Gastroesophageal sphincter (tissue), 4 donors: ENCODE results near the gene MOB3A. TPM values are rescaled to one million over a fixed set of nuclear protein-coding genes. Genes with fewer than 3 reads are reported as not detected.
"Not testable (repeated sequence)": the region's sequence is repeated elsewhere in the genome, so short reads cannot be mapped to it uniquely, and the experiment has no call there.

Experiments used
- ATAC-seq: fragments of 150-250 bp; one replicate; pipeline ENCODE4 v1.9.1; 2016; ENCODE audit warnings: mild to moderate bottlenecking, moderate library complexity
- H3K27ac ChIP-seq, 4 donors: fragments of 200-600 bp; sonication (generic) in 3 of 4; 1 replicate in 3 of 4; 2 replicates in 1 of 4; pipeline ENCODE4 v1.5.1; 2016 to 2019
- H3K27me3 ChIP-seq: fragments of 200-600 bp; sonication (generic); one replicate; pipeline ENCODE4 v1.5.1; 2019
- H3K36me3 ChIP-seq, 2 donors: fragments of 200-600 bp; sonication (generic); one replicate each; pipeline ENCODE4 v1.5.1; 2019; ENCODE audit warnings: control low read depth in 1 of 2
- H3K4me1 ChIP-seq, 3 donors: fragments of 200-600 bp; sonication (generic); 1 replicate in 2 of 3; 2 replicates in 1 of 3; pipeline ENCODE4 v1.5.1; 2016 to 2019; ENCODE audit warnings: control low read depth in 2 of 3
- H3K4me3 ChIP-seq, 2 donors: fragments of 200-600 bp; sonication (generic); one replicate each; pipeline ENCODE4 v1.5.1; 2019; ENCODE audit warnings: mild to moderate bottlenecking in 1 of 2, moderate library complexity in 1 of 2
- H3K9me3 ChIP-seq, 3 donors: fragments of 200-600 bp; sonication (generic); one replicate each; pipeline ENCODE4 v1.5.1; 2017 to 2019; ENCODE audit warnings: control low read depth in 2 of 3
- EP300 ChIP-seq: sonication (generic); formaldehyde crosslinking; IDR thresholded peaks from one replicate; pipeline ENCODE4 v1.6.1; 2017; ENCODE audit warnings: antibody characterized with exemption, mild to moderate bottlenecking
- POLR2A ChIP-seq, 2 donors: fragments of 450-650 bp; IDR thresholded peaks; one replicate each; pipeline ENCODE4 v1.6.1; 2017; ENCODE audit warnings: antibody characterized with exemption in 2 of 2, mild to moderate bottlenecking in 2 of 2, moderate library complexity in 1 of 2
- POLR2AphosphoS5 ChIP-seq: sonication (generic); formaldehyde crosslinking; IDR thresholded peaks from one replicate; pipeline ENCODE4 v1.6.1; 2017; ENCODE audit warnings: antibody characterized with exemption
- WGBS, 2 donors: methylation state at CpG; one replicate each; pipeline ENCODE4 v1.1.5; 2018; ENCODE audit warnings: low coverage in 1 of 2; 5-methylcytosine and 5-hydroxymethylcytosine counted together
- total RNA-seq, 4 donors: library from RNA; depleted of rRNA; stranded (reverse); fragments of >200 nt; gene quantifications; one replicate each; pipeline ENCODE4 v1.1.0, GENCODE V29; 2016
- TF ChIP-seq, protein P1 (sequence below), 4 experiments: fragments of 200-600 bp in 2 of 4; fragments of 450-650 bp in 2 of 4; sonication (generic) in 1 of 4; IDR thresholded peaks; one replicate each; pipeline ENCODE4 v1.5.1; 2017 to 2019; ENCODE audit warnings: antibody characterized with exemption in 4 of 4, mild to moderate bottlenecking in 2 of 4, moderate library complexity in 2 of 4

MOB3A gene
- total RNA-seq, 4 donors from 2014 or later: 29.0 to 69.9 (median 38.6) TPM

DNA sequence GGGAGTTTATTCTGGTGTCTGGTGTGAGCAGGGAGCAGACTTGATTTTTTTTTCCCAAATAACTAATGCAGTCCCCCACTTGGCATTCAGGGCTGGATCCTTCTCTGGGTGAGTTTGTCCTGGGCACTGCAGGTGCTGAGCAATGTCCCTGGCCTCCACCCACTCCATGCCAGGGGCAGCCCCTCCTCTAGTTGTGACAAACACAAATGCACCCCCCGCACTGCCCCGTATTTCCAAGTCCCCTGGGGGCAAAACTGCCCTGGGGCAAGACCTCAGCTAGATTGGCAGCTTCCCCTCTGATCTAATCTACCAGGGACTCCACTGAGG is 6.4 kb downstream of the MOB3A start:
- ATAC-seq: no peak
- Histone ChIP-seq H3K27me3 (no peaks in the 10 kb centered on the region), H3K4me3 (no peak overlapping the region), H3K4me1 (peaks cover 0 to 100% (median 30%) of the 10 kb centered on the region in 3 donors), H3K36me3 (peaks cover 0 to 11% of the 10 kb centered on the region in 2 donors), H3K27ac (peak overlapping the region in 3 of 4 donors; percentile 56 to 99 (median 95)), H3K9me3 (no peaks in the 10 kb centered on the region)
- TF ChIP-seq, protein P1, sequence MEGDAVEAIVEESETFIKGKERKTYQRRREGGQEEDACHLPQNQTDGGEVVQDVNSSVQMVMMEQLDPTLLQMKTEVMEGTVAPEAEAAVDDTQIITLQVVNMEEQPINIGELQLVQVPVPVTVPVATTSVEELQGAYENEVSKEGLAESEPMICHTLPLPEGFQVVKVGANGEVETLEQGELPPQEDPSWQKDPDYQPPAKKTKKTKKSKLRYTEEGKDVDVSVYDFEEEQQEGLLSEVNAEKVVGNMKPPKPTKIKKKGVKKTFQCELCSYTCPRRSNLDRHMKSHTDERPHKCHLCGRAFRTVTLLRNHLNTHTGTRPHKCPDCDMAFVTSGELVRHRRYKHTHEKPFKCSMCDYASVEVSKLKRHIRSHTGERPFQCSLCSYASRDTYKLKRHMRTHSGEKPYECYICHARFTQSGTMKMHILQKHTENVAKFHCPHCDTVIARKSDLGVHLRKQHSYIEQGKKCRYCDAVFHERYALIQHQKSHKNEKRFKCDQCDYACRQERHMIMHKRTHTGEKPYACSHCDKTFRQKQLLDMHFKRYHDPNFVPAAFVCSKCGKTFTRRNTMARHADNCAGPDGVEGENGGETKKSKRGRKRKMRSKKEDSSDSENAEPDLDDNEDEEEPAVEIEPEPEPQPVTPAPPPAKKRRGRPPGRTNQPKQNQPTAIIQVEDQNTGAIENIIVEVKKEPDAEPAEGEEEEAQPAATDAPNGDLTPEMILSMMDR (IDR thresholded peaks at IDR 0.05): no peak
- TF ChIP-seq POLR2A (IDR thresholded peaks at IDR 0.05) (no peak), EP300 (no peak), POLR2AphosphoS5 (no peak)
- WGBS, 2 donors: no CpG with 5 or more reads among the region's 2 CpGs

DNA sequence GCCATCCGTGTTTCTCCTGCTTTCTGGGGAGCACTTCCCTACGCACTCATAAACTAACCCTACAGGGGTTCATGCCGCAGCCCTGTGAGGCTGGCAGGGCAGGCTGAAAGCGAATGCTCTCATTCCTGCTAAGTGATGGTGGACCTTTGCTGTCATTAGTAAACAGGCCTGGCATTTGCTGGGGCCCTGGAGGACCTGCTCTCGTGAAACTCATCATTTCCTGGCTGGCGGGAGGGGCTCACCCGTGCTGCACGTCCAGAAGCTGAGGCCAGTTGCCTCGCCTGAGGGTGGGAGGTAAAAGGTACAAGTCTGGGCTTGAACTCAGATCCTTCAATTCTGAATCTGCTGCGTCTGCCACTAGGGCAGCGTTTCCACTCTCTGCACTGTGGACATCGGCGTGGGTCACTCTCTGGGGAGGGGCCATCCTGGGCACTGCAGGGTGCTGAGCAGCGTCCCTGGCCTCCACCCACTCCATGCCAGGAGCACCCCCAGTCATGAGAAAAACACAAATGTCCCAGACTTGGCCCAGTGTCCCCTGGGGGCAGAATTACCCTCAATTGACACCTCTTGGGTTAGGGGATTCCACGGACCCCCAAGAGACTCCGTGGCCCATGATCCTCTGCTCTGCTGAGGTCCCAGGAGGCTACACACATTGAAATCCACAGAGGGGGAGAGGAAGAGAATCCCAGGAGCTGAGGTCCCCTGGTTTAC is 7.0 kb downstream of the MOB3A start:
- Histone ChIP-seq H3K4me3 (no peak overlapping the region), H3K4me1 (peaks cover 0 to 100% (median 29%) of the 10 kb centered on the region in 3 donors), H3K9me3 (no peaks in the 10 kb centered on the region), H3K27me3 (no peaks in the 10 kb centered on the region), H3K27ac (peak overlapping the region in 3 of 4 donors; percentile 56 to 99 (median 95)), H3K36me3 (peaks cover 0 to 16% of the 10 kb centered on the region in 2 donors)
- no peak for ATAC-seq
- 56 to 83% methylated on average over 1 to 4 of the region's 16 CpGs for WGBS, 2 donors
- TF ChIP-seq EP300 (no peak), POLR2A (IDR thresholded peaks at IDR 0.05) (no peak), POLR2AphosphoS5 (no peak)

DNA sequence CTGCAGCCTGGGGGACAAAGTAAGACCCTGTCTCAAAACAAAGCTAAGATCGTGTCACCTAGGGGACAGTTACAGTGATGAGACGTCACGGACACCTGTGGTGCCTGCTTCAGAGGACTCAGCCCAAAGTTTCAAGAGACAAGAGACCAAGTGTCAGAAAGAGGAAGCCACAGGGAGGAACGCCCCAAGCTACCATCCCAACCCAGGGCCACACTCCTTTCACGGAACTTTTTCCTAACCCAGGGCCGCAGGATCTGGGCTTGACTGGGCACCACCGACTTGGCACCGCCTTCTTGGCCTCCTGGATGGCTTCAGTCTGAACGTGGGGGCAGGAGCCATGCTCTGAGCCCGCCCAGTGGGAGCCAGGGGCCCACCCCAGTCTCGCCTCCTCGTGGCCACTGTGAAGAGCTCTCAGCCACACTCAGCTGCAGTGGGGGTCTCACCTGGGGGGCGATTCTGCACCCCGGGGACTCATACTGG is 8.5 kb downstream of the MOB3A start:
- H3K27ac ChIP-seq: peak overlapping the region in 3 of 4 donors; percentile 0 to 58 (median 38)
- H3K27me3 ChIP-seq: no peaks in the 10 kb centered on the region
- H3K4me3 ChIP-seq: no peak overlapping the region
- H3K9me3 ChIP-seq: no peaks in the 10 kb centered on the region
- WGBS, 2 donors: 74% methylated on average over 5 of the region's 14 CpGs; no CpG with 5 or more reads in 1 of the 2 donors
- H3K36me3 ChIP-seq: peaks cover 0 to 31% of the 10 kb centered on the region in 2 donors
- TF ChIP-seq POLR2AphosphoS5 (no peak), EP300 (no peak), POLR2A (IDR thresholded peaks at IDR 0.05) (no peak)
- TF ChIP-seq, protein P1 (IDR thresholded peaks at IDR 0.05): no peak
- ATAC-seq: no peak
- peaks cover 0 to 100% (median 33%) of the 10 kb centered on the region in 3 donors for H3K4me1 ChIP-seq

DNA sequence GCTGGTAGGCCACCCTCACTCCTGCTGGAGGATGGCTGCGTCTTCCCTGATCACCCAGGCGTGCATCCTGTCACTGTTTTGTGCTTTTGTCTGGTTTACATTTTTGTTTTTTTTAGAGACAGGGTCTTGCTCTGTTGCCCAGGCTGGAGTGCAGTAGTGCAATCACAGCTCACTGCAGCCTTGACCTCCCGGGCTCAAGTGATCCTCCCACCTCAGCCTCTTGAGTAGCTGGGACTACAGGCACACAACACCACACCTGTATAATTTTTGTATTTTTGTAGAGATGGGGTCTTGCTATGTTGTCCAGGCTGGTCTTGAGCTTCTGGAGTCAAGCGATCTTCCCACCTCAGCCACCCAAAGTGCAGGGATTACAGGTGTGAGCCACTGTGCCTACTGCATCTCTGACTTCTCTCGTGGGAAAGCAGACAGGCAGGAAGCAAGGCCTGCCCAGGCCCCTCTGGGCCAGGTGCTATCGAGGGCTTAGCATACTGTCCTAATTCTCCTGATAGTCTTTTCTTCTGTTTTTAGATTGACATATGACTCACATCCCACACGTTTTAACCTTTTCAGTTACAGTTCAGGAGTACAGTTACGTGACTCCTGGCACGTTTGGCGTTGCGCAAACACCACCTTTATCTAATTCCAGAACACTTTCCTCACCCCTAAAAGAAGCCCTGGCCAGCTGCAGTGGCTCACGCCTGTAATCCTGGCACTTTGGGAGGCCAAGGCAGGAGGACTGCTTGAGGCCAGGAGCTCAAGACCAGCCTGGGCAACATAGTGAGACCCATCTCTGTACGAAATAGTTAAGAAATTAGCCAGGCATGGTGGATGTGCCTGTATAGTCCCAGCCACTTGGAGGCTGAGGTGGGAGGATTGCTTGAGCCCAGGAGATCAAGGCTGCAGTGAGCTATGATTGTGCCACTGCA is 9.2 kb downstream of the MOB3A start:
- Histone ChIP-seq H3K4me1 (peaks cover 0 to 100% (median 33%) of the 10 kb centered on the region in 3 donors), H3K27ac (peak overlapping the region in 3 of 4 donors; percentile 7 to 58 (median 38)), H3K36me3 (peaks cover 0 to 38% of the 10 kb centered on the region in 2 donors)
- not testable (repeated sequence) for H3K4me3 ChIP-seq, H3K27me3 ChIP-seq, H3K9me3 ChIP-seq, ATAC-seq
- peak; percentile 27 for TF ChIP-seq POLR2AphosphoS5
- WGBS, 2 donors: 76 to 100% methylated on average over 3 to 11 of the region's 13 CpGs

DNA sequence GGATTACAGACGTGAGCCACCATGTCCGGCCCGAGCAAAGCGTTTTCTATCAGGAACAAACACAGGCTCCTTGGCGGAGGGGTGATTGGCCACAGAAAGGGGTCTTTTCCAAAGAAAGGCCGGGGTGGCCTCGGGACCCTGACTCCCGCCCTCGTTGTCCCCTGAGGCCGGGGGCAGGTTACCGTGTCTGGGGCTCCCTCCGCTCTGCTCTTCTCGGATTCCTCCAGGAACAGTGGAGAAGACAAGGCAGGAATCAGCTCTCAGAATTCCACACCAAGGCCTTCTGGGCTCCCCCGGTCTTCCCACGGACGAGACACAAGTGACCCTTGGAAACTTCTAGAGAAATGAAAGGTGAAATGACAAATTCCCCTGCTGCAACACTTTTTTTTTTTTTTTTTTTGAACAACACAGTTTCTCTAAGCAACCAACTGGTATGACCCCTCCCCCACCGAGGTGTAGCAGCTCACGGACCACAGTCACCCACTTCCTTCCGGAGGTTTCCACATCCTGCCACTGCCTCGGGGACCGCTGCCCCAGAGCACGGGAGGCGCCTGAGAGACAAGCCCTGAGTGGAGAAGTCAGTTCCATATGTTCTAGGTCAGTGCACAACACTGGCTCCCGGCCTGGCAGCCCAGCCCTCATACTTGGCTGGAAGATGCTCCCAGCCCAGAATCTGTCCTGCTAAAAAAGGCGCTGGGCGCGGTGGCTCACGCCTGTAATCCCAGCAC is 11.0 kb downstream of the MOB3A start:
- ATAC-seq: peak; percentile 69
- Histone ChIP-seq H3K4me1 (peaks cover 0 to 98% (median 19%) of the 10 kb centered on the region in 3 donors), H3K27me3 (no peaks in the 10 kb centered on the region), H3K36me3 (peaks cover 0 to 56% of the 10 kb centered on the region in 2 donors), H3K9me3 (no peaks in the 10 kb centered on the region), H3K4me3 (peak overlapping the region in 1 of 2 donors; percentile 18), H3K27ac (peak overlapping the region in 3 of 4 donors; percentile 5 to 61 (median 58))
- peak; percentile 2 for TF ChIP-seq POLR2AphosphoS5
- TF ChIP-seq, protein P1 (IDR thresholded peaks at IDR 0.05): no peak
- 62 to 66% methylated on average over 4 to 14 of the region's 28 CpGs for WGBS, 2 donors
